NCI-H146 (cell line): Measurements from ENCODE around the gene BTRC.
"Not testable (repeated sequence)": the region's sequence is repeated elsewhere in the genome, so short reads cannot be mapped to it uniquely, and the experiment has no call there.

Experiments
- DNase-seq: peaks from one replicate; lab custom pipeline; 2025; lab: John Stamatoyannopoulos, UW

Gene BTRC

GRCh38 chr10:101346177-101346576 is 7.8 kb upstream of the BTRC start:
- DNase-seq = no peak

GRCh38 chr10:101351017-101351416 is 2.9 kb upstream of the BTRC start:
- DNase-seq = no peak

- no peak for DNase-seq
These were observed 2.5 kb upstream of the BTRC start for GRCh38 chr10:101351477-101351876.

- not testable (repeated sequence) for DNase-seq
These were observed 1.1 kb upstream of the BTRC start for GRCh38 chr10:101352857-101353256.

GRCh38 chr10:101354328-101355071 is 535 bp downstream of the BTRC start:
- DNase-seq = peak; percentile 80

GRCh38 chr10:101355072-101355706 is 1.2 kb downstream of the BTRC start:
- no peak for DNase-seq

GRCh38 chr10:101356132-101356531 is 2.2 kb downstream of the BTRC start:
- DNase-seq = no peak

- no peak for DNase-seq
These were observed 4.0 kb downstream of the BTRC start for GRCh38 chr10:101357958-101358357.

GRCh38 chr10:101358706-101359300 is 4.8 kb downstream of the BTRC start:
- DNase-seq = no peak

GRCh38 chr10:101360090-101360489 is 6.1 kb downstream of the BTRC start:
- DNase-seq = not testable (repeated sequence)

- not testable (repeated sequence) for DNase-seq
These were observed 6.9 kb downstream of the BTRC start for GRCh38 chr10:101360841-101361240.

GRCh38 chr10:101363850-101364400 is 10.0 kb downstream of the BTRC start:
- DNase-seq = no peak

GRCh38 chr10:101364721-101365120 is 10.8 kb downstream of the BTRC start:
- DNase-seq = no peak

- DNase-seq = no peak
These were observed 13.8 kb downstream of the BTRC start for GRCh38 chr10:101367569-101368453.

GRCh38 chr10:101373063-101373462 is 19.1 kb downstream of the BTRC start:
- no peak for DNase-seq

- not testable (repeated sequence) for DNase-seq
These were observed 20.0 kb downstream of the BTRC start for GRCh38 chr10:101373993-101374392.

- DNase-seq = no peak
These were observed 21.1 kb downstream of the BTRC start for GRCh38 chr10:101375076-101375475.

- no peak for DNase-seq
These were observed 25.8 kb downstream of the BTRC start for GRCh38 chr10:101379663-101380352.

- no peak for DNase-seq
These were observed 26.5 kb downstream of the BTRC start for GRCh38 chr10:101380353-101381017.

- DNase-seq = no peak
These were observed 32.1 kb downstream of the BTRC start for GRCh38 chr10:101385866-101386658.
